NB4 (cell line): Measurements from ENCODE around the gene LRRC1.

Experiments used
- CTCF ChIP-seq: IDR thresholded peaks from one replicate; pipeline ENCODE4 v1.5.1; 2012; ENCODE audit warnings: low read depth, low read length
- MAX ChIP-seq: IDR thresholded peaks from 2 replicates; pipeline ENCODE4 v1.6.1; 2011; ENCODE audit warnings: low read depth, low read length
- MYC ChIP-seq: IDR thresholded peaks from 2 replicates; pipeline ENCODE4 v1.6.1; 2011; ENCODE audit warnings: low read depth, low read length
- POLR2A ChIP-seq: IDR thresholded peaks from 2 replicates; pipeline ENCODE4 v1.6.1; 2011; ENCODE audit warnings: mild to moderate bottlenecking; ENCODE audit not compliant: insufficient read length; ENCODE audit errors: extremely low read depth

GRCh38 chr6:53879608-53880007 is 84.8 kb downstream of the LRRC1 start:
- no peak for TF ChIP-seq CTCF
- TF ChIP-seq MAX: no peak
- no peak for TF ChIP-seq MYC
- TF ChIP-seq POLR2A: no peak
